ENCODE data around the gene CYB5RL.
A peak's percentile ranks its signal among the peaks of the same experiment; 100 is the strongest.

Gene CYB5RL

GRCh38 chr1:54244655-54245054, 44.8 kb upstream of the CYB5RL start:
- intact Hi-C loops (cut with DNase I; ENCODE audit: low total_unique reads): no loop called here
- peaks cover 26 to 86% (median 46%) of the 10 kb centered on the region in 3 donors for H3K36me3 ChIP-seq
- H3K4me3 ChIP-seq: no peak overlapping the region
- DNase-seq: no peak
- no peaks in the 10 kb centered on the region for H3K27me3 ChIP-seq
- H3K9me3 ChIP-seq: no peaks in the 10 kb centered on the region
- TF ChIP-seq, protein P1, sequence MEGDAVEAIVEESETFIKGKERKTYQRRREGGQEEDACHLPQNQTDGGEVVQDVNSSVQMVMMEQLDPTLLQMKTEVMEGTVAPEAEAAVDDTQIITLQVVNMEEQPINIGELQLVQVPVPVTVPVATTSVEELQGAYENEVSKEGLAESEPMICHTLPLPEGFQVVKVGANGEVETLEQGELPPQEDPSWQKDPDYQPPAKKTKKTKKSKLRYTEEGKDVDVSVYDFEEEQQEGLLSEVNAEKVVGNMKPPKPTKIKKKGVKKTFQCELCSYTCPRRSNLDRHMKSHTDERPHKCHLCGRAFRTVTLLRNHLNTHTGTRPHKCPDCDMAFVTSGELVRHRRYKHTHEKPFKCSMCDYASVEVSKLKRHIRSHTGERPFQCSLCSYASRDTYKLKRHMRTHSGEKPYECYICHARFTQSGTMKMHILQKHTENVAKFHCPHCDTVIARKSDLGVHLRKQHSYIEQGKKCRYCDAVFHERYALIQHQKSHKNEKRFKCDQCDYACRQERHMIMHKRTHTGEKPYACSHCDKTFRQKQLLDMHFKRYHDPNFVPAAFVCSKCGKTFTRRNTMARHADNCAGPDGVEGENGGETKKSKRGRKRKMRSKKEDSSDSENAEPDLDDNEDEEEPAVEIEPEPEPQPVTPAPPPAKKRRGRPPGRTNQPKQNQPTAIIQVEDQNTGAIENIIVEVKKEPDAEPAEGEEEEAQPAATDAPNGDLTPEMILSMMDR (IDR thresholded peaks at IDR 0.05): no peak
- H3K27ac ChIP-seq: peak overlapping the region; percentile 28 to 53
- peaks cover 0 to 36% (median 11%) of the 10 kb centered on the region in 4 donors for H3K4me1 ChIP-seq

- no peak overlapping the region for H3K27ac ChIP-seq
- DNase-seq: no peak
- H3K4me1 ChIP-seq: peaks cover 0 to 41% (median 13%) of the 10 kb centered on the region in 4 donors
- intact Hi-C loops (cut with DNase I; ENCODE audit: low total_unique reads): no loop called here
- H3K36me3 ChIP-seq: peaks cover 37 to 96% (median 45%) of the 10 kb centered on the region in 3 donors
- H3K4me3 ChIP-seq: no peak overlapping the region
- no peaks in the 10 kb centered on the region for H3K9me3 ChIP-seq
- TF ChIP-seq, protein P1 (IDR thresholded peaks at IDR 0.05): no peak
- H3K27me3 ChIP-seq: no peaks in the 10 kb centered on the region
Measured at GRCh38 chr1:54243022-54243421, 43.2 kb upstream of the CYB5RL start.

DNA sequence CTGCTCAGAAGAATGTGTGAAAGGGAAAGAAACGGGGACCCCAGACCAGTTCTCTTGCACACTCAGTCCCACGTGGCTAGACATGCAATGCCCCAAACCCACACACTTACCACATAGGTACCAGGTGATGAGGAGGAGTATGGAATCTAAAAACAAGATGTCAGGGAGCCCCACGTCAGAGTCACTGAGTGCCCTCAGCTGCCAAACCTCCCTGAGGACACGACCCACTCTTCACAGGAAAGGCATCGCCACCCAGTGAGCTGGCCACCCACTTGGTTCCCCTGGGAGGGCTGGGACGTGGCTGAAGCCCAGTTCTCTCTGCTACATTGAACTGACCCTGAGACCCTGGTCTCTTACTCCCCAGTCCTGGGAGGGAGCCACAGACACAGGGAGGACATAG, 41.5 kb upstream of the CYB5RL start:
- Histone ChIP-seq H3K9me3 (no peaks in the 10 kb centered on the region), H3K4me1 (peaks cover 0 to 41% (median 13%) of the 10 kb centered on the region in 4 donors), H3K27me3 (no peaks in the 10 kb centered on the region), H3K36me3 (peaks cover 43 to 96% (median 52%) of the 10 kb centered on the region in 3 donors), H3K27ac (peak overlapping the region; percentile 44 to 59), H3K4me3 (no peak overlapping the region)
- TF ChIP-seq, protein P1 (IDR thresholded peaks at IDR 0.05): no peak
- intact Hi-C loops (cut with DNase I; ENCODE audit: low total_unique reads): no loop called here
- DNase-seq: no peak

DNA sequence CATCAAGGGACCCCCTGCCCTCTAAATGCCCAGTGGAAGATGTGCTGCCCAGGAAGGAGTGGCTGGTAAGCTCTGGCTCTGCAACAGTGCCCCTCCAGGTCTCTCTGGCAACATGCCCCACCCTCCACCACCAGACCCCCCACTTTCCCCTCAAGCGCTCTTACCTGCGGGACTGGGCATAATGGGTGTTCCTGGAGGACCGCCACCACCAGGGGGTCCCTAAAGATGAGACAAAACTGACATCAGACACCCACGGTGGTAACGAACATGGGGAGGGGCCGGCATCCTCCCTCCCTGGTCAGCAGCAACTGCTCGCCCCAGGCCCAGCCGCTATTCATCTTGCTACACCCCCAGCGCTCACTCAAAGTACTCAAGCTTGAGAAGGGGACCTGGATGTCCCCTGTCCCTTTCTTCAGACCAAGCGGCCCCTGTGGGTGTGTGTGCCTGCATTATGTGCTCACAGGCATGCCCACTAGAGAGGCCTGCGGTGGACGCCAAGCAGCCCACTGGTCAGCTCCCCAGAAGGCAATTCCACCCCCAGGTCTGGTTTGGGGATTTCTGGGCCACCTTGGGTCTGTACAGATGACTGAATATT, 41.0 kb upstream of the CYB5RL start:
- Histone ChIP-seq H3K4me3 (no peak overlapping the region), H3K27ac (peak overlapping the region; percentile 44 to 59), H3K9me3 (no peaks in the 10 kb centered on the region), H3K27me3 (no peaks in the 10 kb centered on the region), H3K4me1 (peaks cover 0 to 38% (median 13%) of the 10 kb centered on the region in 4 donors), H3K36me3 (peaks cover 40 to 91% (median 56%) of the 10 kb centered on the region in 3 donors)
- DNase-seq: no peak
- intact Hi-C loops (cut with DNase I; ENCODE audit: low total_unique reads): no loop called here
- TF ChIP-seq, protein P1 (IDR thresholded peaks at IDR 0.05): no peak

GRCh38 chr1:54239631-54240031, 39.8 kb upstream of the CYB5RL start:
- no peaks in the 10 kb centered on the region for H3K27me3 ChIP-seq
- H3K4me3 ChIP-seq: no peak overlapping the region
- peaks cover 0 to 26% (median 7%) of the 10 kb centered on the region in 4 donors for H3K4me1 ChIP-seq
- intact Hi-C loops (cut with DNase I; ENCODE audit: low total_unique reads): loop anchor here (10.0 kb wide), 1 partner anchor 115 kb away; no protein-coding TSS in a partner anchor
- DNase-seq: peak in 1 of 2 donors; percentile 70
- no peaks in the 10 kb centered on the region for H3K9me3 ChIP-seq
- H3K36me3 ChIP-seq: peaks cover 43 to 82% (median 56%) of the 10 kb centered on the region in 3 donors
- TF ChIP-seq, protein P1 (IDR thresholded peaks at IDR 0.05): no peak
- H3K27ac ChIP-seq: peak overlapping the region; percentile 18 to 62

Data from tibial artery (tissue), 4 donors.